Cortex of kidney (tissue), 1 donor: Measurements from ENCODE around the gene SH3RF3.

Experiments
- DNase-seq: peaks from one replicate; lab custom pipeline; 2025; lab: John Stamatoyannopoulos, UW

The SH3RF3 gene

GRCh38 chr2:109435901-109436598 lies 307.0 kb downstream of the SH3RF3 start:
- DNase-seq = no peak

DNA sequence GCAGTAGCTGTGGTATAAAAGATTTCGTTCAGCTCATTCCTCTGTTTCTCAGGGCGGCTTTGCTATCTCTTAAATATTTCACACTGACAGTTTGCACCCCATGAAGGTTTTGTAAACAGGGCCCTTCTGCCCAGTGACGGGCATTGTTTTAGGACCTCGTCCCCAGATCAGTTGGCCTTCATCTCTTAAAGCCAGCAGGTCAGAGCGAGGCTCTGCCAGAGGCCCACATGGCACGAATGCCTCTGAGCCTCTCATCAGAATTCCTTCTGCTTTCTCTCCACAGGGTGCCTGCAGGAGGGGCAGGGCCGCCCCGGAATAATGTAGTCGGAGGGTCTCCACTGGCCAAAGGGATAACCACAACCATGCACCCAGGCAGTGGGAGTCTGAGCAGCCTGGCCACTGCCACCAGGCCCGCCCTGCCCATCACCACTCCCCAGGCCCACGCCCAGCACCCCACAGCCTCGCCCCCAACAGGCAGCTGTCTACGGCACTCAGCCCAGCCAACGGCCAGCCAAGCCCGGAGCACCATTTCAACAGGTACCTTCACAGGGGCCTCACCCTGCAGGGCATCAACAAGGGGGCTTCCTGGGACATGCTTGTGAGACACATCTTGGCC lies 307.7 kb downstream of the SH3RF3 start:
- no peak for DNase-seq

- no peak for DNase-seq
Observed at GRCh38 chr2:109437325-109438090, 308.5 kb downstream of the SH3RF3 start.

- DNase-seq = no peak
Observed at GRCh38 chr2:109438146-109438545, 309.1 kb downstream of the SH3RF3 start.

DNA sequence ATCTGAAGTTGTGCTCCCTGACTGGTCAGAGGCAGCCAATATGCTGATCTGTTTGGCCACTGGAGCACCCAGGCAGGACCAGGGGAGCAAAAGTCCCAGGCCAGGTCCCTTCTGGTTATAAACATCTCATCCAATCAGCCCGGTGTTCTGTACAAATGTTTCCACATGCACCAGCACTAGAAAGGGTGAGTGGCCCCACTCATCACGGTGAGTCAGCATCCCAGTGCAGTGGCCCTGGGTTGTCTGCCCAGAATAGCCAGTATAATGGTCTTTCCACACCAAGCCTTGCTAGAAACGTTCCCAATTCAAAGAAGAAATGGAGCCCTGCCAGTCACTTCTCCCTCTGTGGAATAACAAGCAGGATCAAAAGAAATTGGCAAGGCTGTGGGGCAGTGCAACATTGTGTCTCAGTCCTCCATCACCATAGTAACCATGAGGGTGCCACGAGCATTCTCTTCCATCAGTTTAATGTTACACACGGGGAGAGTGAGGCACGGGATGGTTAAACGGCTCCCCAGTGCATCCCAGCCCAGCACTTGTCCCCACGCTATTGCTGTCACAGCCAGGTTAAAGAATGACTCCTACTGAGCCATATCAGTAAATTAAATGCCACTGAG lies 309.9 kb downstream of the SH3RF3 start:
- DNase-seq = no peak

DNA sequence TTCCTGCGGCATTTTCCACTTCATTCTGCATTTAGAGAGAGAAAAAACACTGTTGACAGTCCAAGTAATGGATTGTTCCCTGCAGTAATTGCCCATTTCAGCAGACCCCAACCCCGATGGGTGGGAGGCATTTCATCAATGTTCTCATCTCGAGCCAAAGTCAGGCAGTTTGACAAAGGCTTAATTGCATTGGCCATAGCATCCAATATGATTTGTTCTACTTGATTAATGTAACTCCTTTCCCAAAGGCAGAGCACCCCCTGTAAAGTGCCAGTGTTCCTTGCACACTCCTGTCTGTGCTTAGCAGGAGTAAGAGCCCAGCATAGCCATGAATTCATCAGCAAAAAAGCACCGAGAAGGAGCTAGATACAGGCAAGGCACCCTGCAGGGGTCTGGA lies 310.4 kb downstream of the SH3RF3 start:
- no peak for DNase-seq

- DNase-seq = no peak
Observed at GRCh38 chr2:109439986-109440385, 311.0 kb downstream of the SH3RF3 start.

DNA sequence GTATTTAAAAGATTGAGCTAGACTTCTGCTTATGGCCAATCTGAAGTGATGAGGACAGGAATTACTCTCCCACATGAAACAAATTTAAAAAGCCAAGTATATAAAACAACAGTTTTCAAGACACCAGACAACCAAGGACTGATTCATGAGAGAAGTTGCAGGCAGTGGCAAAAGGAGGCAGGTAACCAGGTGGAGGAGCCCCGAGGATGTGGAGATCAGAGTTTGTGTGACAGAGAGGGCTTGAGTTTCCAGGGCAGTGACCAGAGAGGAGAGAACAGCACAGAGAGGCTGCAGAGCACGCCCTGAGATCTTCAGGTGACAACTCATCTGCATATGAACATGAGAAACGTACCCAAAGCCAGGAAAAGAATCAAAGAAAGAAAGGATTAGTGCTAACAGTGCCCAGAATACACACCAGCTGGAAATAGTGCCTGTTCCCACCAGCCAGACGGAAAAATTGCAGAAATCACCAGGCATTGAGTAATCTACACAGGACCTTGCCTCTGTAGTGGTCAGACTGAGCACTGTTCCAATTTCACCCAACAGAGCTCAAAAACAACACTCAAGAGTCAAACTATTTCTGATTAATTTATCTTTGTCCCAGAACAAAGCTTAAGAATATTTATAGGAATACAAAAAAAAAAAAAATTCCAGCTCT lies 311.6 kb downstream of the SH3RF3 start:
- no peak for DNase-seq

- DNase-seq = no peak
Observed at GRCh38 chr2:109442715-109443319, 313.8 kb downstream of the SH3RF3 start.

DNA sequence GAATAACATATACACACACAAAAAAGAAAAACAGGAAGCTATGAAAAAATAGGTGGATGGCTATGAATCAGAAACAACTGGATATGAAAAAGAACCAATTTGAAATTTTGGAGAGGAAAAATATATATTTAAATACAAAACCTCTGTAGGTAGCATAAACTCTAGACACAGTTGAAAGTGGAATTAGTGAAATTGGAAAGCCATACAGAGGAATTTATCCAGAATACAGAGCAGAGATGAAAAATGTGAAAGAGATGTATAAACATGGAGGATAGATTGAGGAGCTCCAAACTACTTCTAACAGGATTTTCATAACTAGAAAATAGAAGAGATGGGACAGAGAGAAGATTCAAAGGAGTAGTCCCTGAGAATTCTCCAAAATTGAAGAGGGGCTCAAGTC lies 315.9 kb downstream of the SH3RF3 start:
- no peak for DNase-seq

DNA sequence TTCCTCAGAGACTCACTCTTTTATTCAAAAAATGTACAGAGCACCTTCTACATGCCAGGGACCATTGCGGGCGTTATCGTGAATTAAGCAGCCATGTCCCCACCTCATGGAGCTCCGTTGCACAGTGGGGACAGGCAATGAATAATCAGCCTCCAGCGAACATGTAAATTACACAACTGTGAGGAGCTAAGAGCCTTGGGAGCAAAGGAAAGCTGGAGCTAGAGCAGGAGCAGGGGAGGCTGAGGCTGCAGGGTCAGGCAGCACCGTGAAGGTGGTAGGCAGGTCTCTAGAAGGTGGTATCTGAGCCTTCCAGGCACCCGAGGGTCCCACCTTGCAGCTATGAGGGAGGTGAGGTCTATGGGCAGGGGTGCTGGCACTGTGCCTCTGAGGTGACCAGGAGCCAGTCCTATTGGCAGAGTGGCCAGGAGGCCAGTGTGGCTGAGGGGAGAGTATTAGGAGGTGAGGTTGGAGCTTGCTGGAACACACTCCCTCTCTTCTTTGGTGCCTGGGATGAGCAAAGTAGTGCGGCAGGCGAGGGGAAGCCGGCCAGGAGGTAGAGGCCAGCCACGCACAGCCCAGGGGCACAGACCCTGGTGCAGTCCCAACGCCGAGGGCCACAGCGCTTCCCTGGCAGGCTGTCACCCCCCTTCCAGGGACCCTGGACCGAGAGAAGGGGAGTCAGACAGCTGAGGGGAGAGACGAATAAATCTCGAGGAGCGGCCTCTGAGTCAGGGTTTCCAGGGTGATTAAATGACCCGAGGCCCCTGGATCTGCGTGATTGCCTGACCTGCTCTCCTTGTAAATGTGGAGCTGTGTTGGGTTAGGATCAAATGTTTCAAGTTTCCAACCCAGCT lies 317.5 kb downstream of the SH3RF3 start:
- DNase-seq = no peak

DNA sequence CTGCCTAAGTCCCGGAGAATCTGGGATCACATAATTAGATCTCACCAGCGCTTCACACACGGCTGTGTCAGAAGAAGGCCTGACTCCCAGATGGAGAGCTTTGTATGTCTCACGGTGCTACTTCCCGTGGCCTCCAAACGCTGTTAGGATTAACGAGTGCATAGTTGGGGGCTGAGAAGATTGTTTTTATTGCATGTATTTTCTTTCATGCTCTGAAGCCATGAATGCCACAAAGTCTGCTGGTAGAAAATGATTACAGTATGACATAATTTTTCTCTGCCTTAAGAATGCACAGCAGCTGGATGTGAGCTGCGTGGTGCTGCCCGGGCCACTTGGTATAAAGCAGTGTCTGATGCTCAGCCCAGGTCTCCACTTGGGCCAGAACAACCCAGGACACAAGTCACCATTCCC lies 318.3 kb downstream of the SH3RF3 start:
- no peak for DNase-seq

- DNase-seq = no peak
Observed at GRCh38 chr2:109447776-109448175, 318.8 kb downstream of the SH3RF3 start.

DNA sequence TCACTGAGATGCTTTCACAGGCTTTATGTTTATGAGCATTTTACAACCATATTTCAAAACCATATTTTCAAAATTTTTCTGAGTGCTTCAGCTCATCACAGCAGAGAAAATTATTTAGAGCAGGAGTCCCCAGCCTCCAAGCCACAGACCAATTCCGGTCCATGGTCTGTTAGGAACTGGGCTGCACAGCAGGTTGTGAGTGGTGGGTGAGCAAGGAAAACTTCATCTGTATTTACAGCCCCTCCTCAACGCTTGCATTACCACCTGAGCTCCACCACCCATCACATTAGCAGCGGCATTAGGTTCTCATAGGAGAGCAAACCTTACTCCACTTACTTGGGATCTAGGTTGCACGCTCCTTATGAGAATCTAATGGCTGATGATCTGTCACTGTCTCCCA lies 319.2 kb downstream of the SH3RF3 start:
- no peak for DNase-seq

DNA sequence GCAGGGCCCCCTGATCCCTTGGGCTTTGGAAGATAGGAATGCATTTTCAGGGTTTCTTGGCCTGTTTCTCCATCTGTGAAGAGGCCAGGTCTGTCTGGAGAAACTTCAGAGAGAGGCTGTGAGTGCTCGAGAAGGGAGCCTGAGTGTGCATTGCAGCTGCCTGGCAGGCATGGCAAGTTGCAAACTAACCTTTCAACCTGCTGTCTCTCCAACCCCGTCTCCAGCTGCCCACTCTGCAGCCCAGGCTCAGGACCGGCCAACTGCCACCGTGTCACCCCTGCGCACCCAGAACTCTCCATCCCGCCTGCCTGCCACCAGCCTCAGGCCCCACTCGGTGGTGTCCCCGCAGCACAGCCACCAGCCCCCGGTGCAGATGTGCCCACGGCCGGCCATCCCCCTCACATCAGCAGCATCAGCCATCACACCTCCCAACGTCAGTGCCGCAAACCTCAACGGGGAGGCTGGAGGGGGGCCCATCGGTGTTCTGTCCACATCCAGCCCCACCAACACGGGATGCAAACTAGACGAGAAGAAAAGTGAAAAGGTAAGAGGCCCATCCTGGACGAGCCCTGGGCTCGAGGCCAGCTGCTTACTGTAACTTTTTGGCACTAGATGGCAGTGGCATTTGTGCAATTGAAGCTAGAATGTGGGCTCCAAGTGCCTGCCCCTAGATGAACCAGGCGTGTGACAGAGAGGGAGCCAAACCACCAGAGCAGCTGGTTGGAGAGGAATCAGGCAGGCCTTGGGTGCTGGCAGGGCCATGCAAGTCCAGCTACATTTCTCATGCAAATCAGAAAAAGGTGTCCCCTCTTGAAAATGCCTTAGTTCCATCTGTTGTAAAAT lies 320.2 kb downstream of the SH3RF3 start:
- no peak for DNase-seq

- DNase-seq = no peak
Observed at GRCh38 chr2:109450574-109451273, 321.7 kb downstream of the SH3RF3 start.

GRCh38 chr2:109451671-109452070 lies 322.7 kb downstream of the SH3RF3 start:
- no peak for DNase-seq

DNA sequence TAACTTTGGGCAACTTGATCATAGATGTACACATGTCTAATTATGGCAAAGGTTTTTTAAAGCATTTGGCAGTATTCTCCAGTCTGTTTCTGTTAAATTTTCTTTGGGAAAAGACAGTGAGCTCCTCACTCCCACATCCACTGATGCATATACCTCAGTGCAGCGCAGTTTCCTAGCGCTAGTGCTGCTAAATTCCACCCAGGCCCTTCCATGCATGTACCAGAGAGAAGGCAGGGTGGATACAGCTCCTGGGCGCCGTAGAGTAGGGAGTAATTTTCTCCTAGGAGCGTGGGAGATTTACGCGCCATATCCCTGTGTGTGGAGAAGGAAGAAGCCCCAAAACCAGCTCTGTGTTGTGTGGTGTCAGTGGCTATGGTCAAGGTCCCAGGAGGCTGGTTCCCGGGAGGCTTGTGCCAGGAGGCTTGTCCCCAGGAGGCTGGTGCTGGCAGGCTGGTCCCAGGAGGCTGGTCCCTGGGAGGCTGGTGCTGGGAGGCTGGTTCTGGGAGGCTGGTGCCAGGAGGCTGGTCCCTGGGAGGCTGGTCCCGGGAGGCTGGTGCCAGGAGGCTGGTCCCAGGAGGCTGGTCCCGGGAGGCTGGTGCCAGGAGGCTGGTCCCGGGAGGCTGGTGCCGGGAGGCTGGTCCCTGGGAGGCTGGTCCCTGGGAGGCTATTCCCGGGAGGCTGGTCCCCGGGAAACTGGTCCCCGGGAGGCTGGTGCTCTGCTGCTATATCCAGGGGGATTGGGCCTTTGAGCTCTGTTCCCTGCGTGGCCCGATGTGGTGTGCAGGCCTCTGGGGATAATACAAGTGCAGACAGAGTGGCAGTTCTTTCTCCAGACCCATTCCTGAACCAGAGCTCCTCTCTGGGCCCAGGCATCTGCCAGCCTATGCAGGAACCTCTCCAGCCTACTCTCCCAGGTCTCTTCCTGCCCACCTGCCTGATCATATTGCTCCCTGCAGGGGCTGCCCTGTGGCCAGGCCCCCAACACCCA lies 323.6 kb downstream of the SH3RF3 start:
- DNase-seq = no peak
